ENCODE data around the gene SLC25A21.

SLC25A21 gene

GRCh38 chr14:36939265-36939664, 233.1 kb downstream of the SLC25A21 start:
- no peak for DNase-seq (ENCODE audit: low spot score)
- no peak overlapping the region for H3K27ac ChIP-seq (replicated peaks; ENCODE audit: low read length)
- H2AK5ac ChIP-seq (ENCODE audit: low read depth, low read length): no peak overlapping the region
- H2BK120ac ChIP-seq (ENCODE audit: low read depth, low read length): no peak overlapping the region
- H4K91ac ChIP-seq (ENCODE audit: low read depth, low read length, poor library complexity): no peak overlapping the region
- no peaks in the 10 kb centered on the region for H3K79me1 ChIP-seq (ENCODE audit: low read depth, low read length)
- no peak overlapping the region for H3K23ac ChIP-seq (ENCODE audit: low read depth, low read length, poor library complexity)
- H3K9ac ChIP-seq (ENCODE audit: low read depth, low read length, poor library complexity): no peak overlapping the region
- H3K18ac ChIP-seq (ENCODE audit: low read length): no peak overlapping the region
- WGBS, 2 donors (ENCODE audit: extremely low coverage in 2 of 2, insufficient read length in 2 of 2, insufficient replicate concordance in 1 of 2): no CpG with 5 or more reads among the region's 2 CpGs
- H3K27me3 ChIP-seq (ENCODE audit: control insufficient read depth in 3 of 3, insufficient read depth in 3 of 3, low read depth in 1 of 3, low read length in 3 of 3): no peaks in the 10 kb centered on the region
- H3K9me3 ChIP-seq (replicated peaks in 1 of 2; ENCODE audit: control insufficient read depth in 2 of 2, insufficient read depth in 1 of 2, low read depth in 1 of 2, low read length in 2 of 2): no peaks in the 10 kb centered on the region
- H4K8ac ChIP-seq (ENCODE audit: low read depth, low read length): no peak overlapping the region
- no peak overlapping the region for H2AFZ ChIP-seq (ENCODE audit: low read length)
- no peak overlapping the region for H2BK12ac ChIP-seq (ENCODE audit: low read length)
- no peak overlapping the region for H2BK15ac ChIP-seq (ENCODE audit: low read length)
- no peak overlapping the region for H3K4me2 ChIP-seq (ENCODE audit: insufficient read depth, low read length, poor library complexity, severe bottlenecking)
- H3K4me1 ChIP-seq (ENCODE audit: control insufficient read depth in 2 of 2, insufficient read depth in 1 of 2, low read depth in 1 of 2, low read length in 2 of 2): no peaks in the 10 kb centered on the region
- H3K4ac ChIP-seq (ENCODE audit: low read length): no peak overlapping the region
- no peak overlapping the region for H3K14ac ChIP-seq (ENCODE audit: low read length)
- no peak overlapping the region for H2BK5ac ChIP-seq (ENCODE audit: low read length)
- no peaks in the 10 kb centered on the region for H3K36me3 ChIP-seq (replicated peaks in 1 of 2; ENCODE audit: control insufficient read depth in 2 of 2, insufficient read depth in 2 of 2, low read length in 2 of 2)
- no peak overlapping the region for H3K4me3 ChIP-seq (ENCODE audit: low read length in 2 of 2)

- Histone ChIP-seq H2BK120ac (ENCODE audit: low read depth, low read length) (no peak overlapping the region), H3K9me3 (replicated peaks in 1 of 2; ENCODE audit: control insufficient read depth in 2 of 2, insufficient read depth in 1 of 2, low read depth in 1 of 2, low read length in 2 of 2) (no peaks in the 10 kb centered on the region), H3K27ac (replicated peaks; ENCODE audit: low read length) (no peak overlapping the region), H3K4me3 (ENCODE audit: low read length in 2 of 2) (no peak overlapping the region), H3K27me3 (ENCODE audit: control insufficient read depth in 3 of 3, insufficient read depth in 3 of 3, low read depth in 1 of 3, low read length in 3 of 3) (no peaks in the 10 kb centered on the region), H4K91ac (ENCODE audit: low read depth, low read length, poor library complexity) (no peak overlapping the region), H3K4me1 (ENCODE audit: control insufficient read depth in 2 of 2, insufficient read depth in 1 of 2, low read depth in 1 of 2, low read length in 2 of 2) (no peaks in the 10 kb centered on the region), H2BK12ac (ENCODE audit: low read length) (no peak overlapping the region), H3K4me2 (ENCODE audit: insufficient read depth, low read length, poor library complexity, severe bottlenecking) (no peak overlapping the region), H2BK15ac (ENCODE audit: low read length) (no peak overlapping the region), H3K36me3 (replicated peaks in 1 of 2; ENCODE audit: control insufficient read depth in 2 of 2, insufficient read depth in 2 of 2, low read length in 2 of 2) (no peaks in the 10 kb centered on the region), H2AK5ac (ENCODE audit: low read depth, low read length) (no peak overlapping the region), H4K8ac (ENCODE audit: low read depth, low read length) (no peak overlapping the region), H3K23ac (ENCODE audit: low read depth, low read length, poor library complexity) (no peak overlapping the region), H3K79me1 (ENCODE audit: low read depth, low read length) (no peaks in the 10 kb centered on the region), H2AFZ (ENCODE audit: low read length) (no peak overlapping the region), H3K9ac (ENCODE audit: low read depth, low read length, poor library complexity) (no peak overlapping the region), H3K4ac (ENCODE audit: low read length) (no peak overlapping the region), H3K18ac (ENCODE audit: low read length) (no peak overlapping the region), H3K14ac (ENCODE audit: low read length) (no peak overlapping the region), H2BK5ac (ENCODE audit: low read length) (no peak overlapping the region)
- DNase-seq (ENCODE audit: low spot score): no peak
Measured at GRCh38 chr14:36938678-36939077, 233.7 kb downstream of the SLC25A21 start.

- Histone ChIP-seq H2BK5ac (ENCODE audit: low read length) (no peak overlapping the region), H3K9ac (ENCODE audit: low read depth, low read length, poor library complexity) (no peak overlapping the region), H3K4me1 (ENCODE audit: control insufficient read depth in 2 of 2, insufficient read depth in 1 of 2, low read depth in 1 of 2, low read length in 2 of 2) (no peaks in the 10 kb centered on the region)
Measured at GRCh38 chr14:36935976-36936678, 236.3 kb downstream of the SLC25A21 start.

GRCh38 chr14:36934304-36934703, 238.1 kb downstream of the SLC25A21 start:
- no peak overlapping the region for H3K23ac ChIP-seq (ENCODE audit: low read depth, low read length, poor library complexity)
- DNase-seq (ENCODE audit: low spot score): no peak
- H3K9me3 ChIP-seq (replicated peaks in 1 of 2; ENCODE audit: control insufficient read depth in 2 of 2, insufficient read depth in 1 of 2, low read depth in 1 of 2, low read length in 2 of 2): no peaks in the 10 kb centered on the region
- no peak overlapping the region for H2BK12ac ChIP-seq (ENCODE audit: low read length)
- H4K91ac ChIP-seq (ENCODE audit: low read depth, low read length, poor library complexity): no peak overlapping the region
- H2BK120ac ChIP-seq (ENCODE audit: low read depth, low read length): no peak overlapping the region
- no peak overlapping the region for H3K9ac ChIP-seq (ENCODE audit: low read depth, low read length, poor library complexity)
- H3K4me2 ChIP-seq (ENCODE audit: insufficient read depth, low read length, poor library complexity, severe bottlenecking): no peak overlapping the region
- no peaks in the 10 kb centered on the region for H3K79me1 ChIP-seq (ENCODE audit: low read depth, low read length)
- H3K27ac ChIP-seq (replicated peaks; ENCODE audit: low read length): no peak overlapping the region
- no peak overlapping the region for H3K18ac ChIP-seq (ENCODE audit: low read length)
- no peak overlapping the region for H2BK15ac ChIP-seq (ENCODE audit: low read length)
- no peak overlapping the region for H3K4me3 ChIP-seq (ENCODE audit: low read length in 2 of 2)
- H4K8ac ChIP-seq (ENCODE audit: low read depth, low read length): no peak overlapping the region
- no peak overlapping the region for H3K14ac ChIP-seq (ENCODE audit: low read length)
- no peak overlapping the region for H2BK5ac ChIP-seq (ENCODE audit: low read length)
- no peaks in the 10 kb centered on the region for H3K27me3 ChIP-seq (ENCODE audit: control insufficient read depth in 3 of 3, insufficient read depth in 3 of 3, low read depth in 1 of 3, low read length in 3 of 3)
- H3K36me3 ChIP-seq (replicated peaks in 1 of 2; ENCODE audit: control insufficient read depth in 2 of 2, insufficient read depth in 2 of 2, low read length in 2 of 2): no peaks in the 10 kb centered on the region
- WGBS, 2 donors (ENCODE audit: extremely low coverage in 2 of 2, insufficient read length in 2 of 2, insufficient replicate concordance in 1 of 2): no CpG with 5 or more reads among the region's 1 CpG
- H3K4ac ChIP-seq (ENCODE audit: low read length): no peak overlapping the region
- no peak overlapping the region for H2AFZ ChIP-seq (ENCODE audit: low read length)
- H2AK5ac ChIP-seq (ENCODE audit: low read depth, low read length): no peak overlapping the region
- no peaks in the 10 kb centered on the region for H3K4me1 ChIP-seq (ENCODE audit: control insufficient read depth in 2 of 2, insufficient read depth in 1 of 2, low read depth in 1 of 2, low read length in 2 of 2)

More at GRCh38 chr14:36935976-36936678, 236.3 kb downstream of the SLC25A21 start:
- H3K4ac ChIP-seq (ENCODE audit: low read length): no peak overlapping the region
- H2BK15ac ChIP-seq (ENCODE audit: low read length): no peak overlapping the region
- no peak overlapping the region for H3K27ac ChIP-seq (replicated peaks; ENCODE audit: low read length)
- no peaks in the 10 kb centered on the region for H3K27me3 ChIP-seq (ENCODE audit: control insufficient read depth in 3 of 3, insufficient read depth in 3 of 3, low read depth in 1 of 3, low read length in 3 of 3)
- no peak overlapping the region for H2AFZ ChIP-seq (ENCODE audit: low read length)
- H3K9me3 ChIP-seq (replicated peaks in 1 of 2; ENCODE audit: control insufficient read depth in 2 of 2, insufficient read depth in 1 of 2, low read depth in 1 of 2, low read length in 2 of 2): no peaks in the 10 kb centered on the region
- H3K14ac ChIP-seq (ENCODE audit: low read length): no peak overlapping the region
- H3K36me3 ChIP-seq (replicated peaks in 1 of 2; ENCODE audit: control insufficient read depth in 2 of 2, insufficient read depth in 2 of 2, low read length in 2 of 2): no peaks in the 10 kb centered on the region
- no peaks in the 10 kb centered on the region for H3K79me1 ChIP-seq (ENCODE audit: low read depth, low read length)
- no peak overlapping the region for H4K91ac ChIP-seq (ENCODE audit: low read depth, low read length, poor library complexity)
- H4K8ac ChIP-seq (ENCODE audit: low read depth, low read length): no peak overlapping the region
- H3K4me3 ChIP-seq (ENCODE audit: low read length in 2 of 2): no peak overlapping the region
- no peak overlapping the region for H2BK12ac ChIP-seq (ENCODE audit: low read length)
- no peak overlapping the region for H3K18ac ChIP-seq (ENCODE audit: low read length)
- no peak for DNase-seq (ENCODE audit: low spot score)
- no peak overlapping the region for H2AK5ac ChIP-seq (ENCODE audit: low read depth, low read length)
- H3K4me2 ChIP-seq (ENCODE audit: insufficient read depth, low read length, poor library complexity, severe bottlenecking): no peak overlapping the region
- no CpG with 5 or more reads among the region's 6 CpGs for WGBS, 2 donors (ENCODE audit: extremely low coverage in 2 of 2, insufficient read length in 2 of 2, insufficient replicate concordance in 1 of 2)
- no peak overlapping the region for H3K23ac ChIP-seq (ENCODE audit: low read depth, low read length, poor library complexity)
- H2BK120ac ChIP-seq (ENCODE audit: low read depth, low read length): no peak overlapping the region

All from neuronal stem cell (in vitro differentiated cells).